CD4-positive, alpha-beta memory T cell (primary cell): Measurements from ENCODE around the gene PRRC2B. TPM values are rescaled to one million over a fixed set of nuclear protein-coding genes. Genes with fewer than 3 reads are reported as not detected.

Source experiments
- CTCF ChIA-PET: fragments of 350-600 bp; sonication (Branson Sonifier 250); formaldehyde crosslinking; loops from one replicate; lab custom pipeline; 2021; ENCODE audit warnings: inconsistent platforms; ENCODE audit not compliant: partially characterized antibody; lab: Charles Lee
- POLR2A ChIA-PET: fragments of 350-600 bp; sonication (Branson Sonifier 250); formaldehyde crosslinking; loops from one replicate; lab custom pipeline; 2021; ENCODE audit not compliant: partially characterized antibody; lab: Charles Lee
- DNase-seq, 5 donors: peaks; one replicate each; pipeline versions ENCODE4 v3.0.0 to v3.0.0-alpha.2; 2020 to 2022; ENCODE audit warnings: mixed read lengths in 1 of 5
- H3K27ac ChIP-seq: one replicate; pipeline ENCODE4 v1.7.0; 2013; ENCODE audit warnings: low read depth, low read length
- H3K27me3 ChIP-seq: 2 replicates; pipeline ENCODE4 v1.7.0; 2013; ENCODE audit warnings: mild to moderate bottlenecking, low read length, moderate library complexity; ENCODE audit not compliant: insufficient read depth
- H3K36me3 ChIP-seq: 2 replicates; pipeline ENCODE4 v1.7.0; 2013; ENCODE audit warnings: mild to moderate bottlenecking, low read length, moderate library complexity; ENCODE audit not compliant: insufficient read depth
- H3K4me1 ChIP-seq: 2 replicates; pipeline ENCODE4 v1.7.0; 2013; ENCODE audit warnings: mild to moderate bottlenecking, low read length, moderate library complexity; ENCODE audit not compliant: insufficient read depth
- H3K4me3 ChIP-seq, 2 donors: one replicate each; pipeline ENCODE4 v1.7.0; 2013; ENCODE audit warnings: low read length in 2 of 2, mild to moderate bottlenecking in 1 of 2
- H3K9me3 ChIP-seq, 2 donors: one replicate each; pipeline ENCODE4 v1.7.0; 2013; ENCODE audit warnings: low read length in 2 of 2, control low read depth in 1 of 2; ENCODE audit not compliant: control insufficient read depth in 1 of 2
- H3K27ac Mint-ChIP-seq, 7 donors: one replicate each; pipeline ENCODE4 v1.8.0; 2020 to 2021; ENCODE audit warnings: mixed read lengths in 7 of 7, mild to moderate bottlenecking in 6 of 7, inconsistent platforms in 3 of 7, moderate library complexity in 3 of 7
- H3K27me3 Mint-ChIP-seq, 2 donors: one replicate each; pipeline ENCODE4 v1.8.0; 2020 to 2021; ENCODE audit warnings: mixed read lengths in 2 of 2
- H3K36me3 Mint-ChIP-seq, 2 donors: one replicate each; pipeline ENCODE4 v1.8.0; 2020 to 2021; ENCODE audit warnings: mixed read lengths in 2 of 2, inconsistent platforms in 1 of 2, mild to moderate bottlenecking in 1 of 2
- H3K4me1 Mint-ChIP-seq, 4 donors: one replicate each; pipeline ENCODE4 v1.8.0; 2020 to 2021; ENCODE audit warnings: mixed read lengths in 4 of 4, mild to moderate bottlenecking in 1 of 4
- H3K4me3 Mint-ChIP-seq, 8 donors: one replicate each; pipeline ENCODE4 v1.8.0; 2020 to 2021; ENCODE audit warnings: mixed read lengths in 8 of 8, mild to moderate bottlenecking in 7 of 8, moderate library complexity in 6 of 8, inconsistent platforms in 3 of 8
- H3K9me3 Mint-ChIP-seq, 8 donors: one replicate each; pipeline ENCODE4 v1.8.0; 2020 to 2021; ENCODE audit warnings: mixed read lengths in 8 of 8, mild to moderate bottlenecking in 5 of 8, inconsistent platforms in 3 of 8, moderate library complexity in 1 of 8
- intact Hi-C: fragments of 100-400 bp; cut with micrococcal nuclease; formaldehyde crosslinking; loops from one replicate; pipeline ENCODE4 v1.15.1; 2023
- polyA plus RNA-seq, 2 donors: library from polyadenylated mRNA; unstranded; fragments of 300-500 nt; fragmentation: Illumina TruSeq; gene quantifications; one replicate each; pipeline ENCODE4 v1.2.3, GENCODE V29; 2021
- total RNA-seq, 2 experiments: library from RNA; stranded (reverse); gene quantifications; one replicate each; pipeline ENCODE4 v1.2.3, GENCODE V29; 2021

The PRRC2B gene
- total and polyA plus RNA-seq, 4 experiments from 2014 or later = 2.7 to 343 (median 191) TPM

DNA sequence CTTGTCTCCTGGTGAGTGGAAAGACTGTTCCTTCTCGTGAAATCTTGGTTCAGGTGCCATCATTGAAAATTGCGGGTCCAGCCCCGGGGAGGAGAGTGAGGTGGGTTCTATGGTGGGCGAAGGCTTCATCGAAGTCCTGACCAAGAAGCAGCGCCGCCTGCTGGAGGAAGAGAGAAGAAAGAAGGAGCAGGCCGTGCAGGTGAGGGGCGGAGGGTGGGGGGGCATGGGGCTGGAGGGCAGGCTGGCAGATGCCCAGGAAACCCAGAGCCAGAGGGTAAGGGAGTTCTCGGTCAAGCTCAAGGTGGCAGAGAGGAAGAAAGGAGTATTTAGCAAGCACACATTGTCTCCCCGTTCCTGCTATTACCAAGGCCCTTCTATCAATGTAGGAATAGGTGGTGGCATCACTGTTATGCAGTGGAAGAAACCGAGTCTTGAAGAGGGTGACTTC lies 84.6 kb downstream of the PRRC2B start:
- H3K36me3 ChIP-seq = peaks cover 95% of the 10 kb centered on the region
- ChIA-PET POLR2A (interaction anchor here (1.1 to 1.6 kb wide), 3 partner anchors 21 to 129 kb away, joined by 3 to 5 read pairs (median 3); no protein-coding TSS in a partner anchor), CTCF (interaction anchor here (0.8 to 6.7 kb wide), 13 partner anchors 9 to 131 kb away, joined by 3 to 75 read pairs (median 4); no protein-coding TSS in a partner anchor)
- Mint-ChIP-seq H3K36me3 (peaks cover 58 to 87% of the 10 kb centered on the region in 2 donors), H3K9me3 (peaks cover 0 to 1% (median 0%) of the 10 kb centered on the region in 8 donors), H3K4me3 (peak overlapping the region in 1 of 8 donors; percentile 23), H3K27ac (peak overlapping the region in 4 of 7 donors; percentile 17 to 80 (median 66)), H3K27me3 (no peaks in the 10 kb centered on the region), H3K4me1 (peaks cover 0 to 5% (median under 1%) of the 10 kb centered on the region in 4 donors)
- intact Hi-C loops = loop anchor here (1.0 to 5.0 kb wide), 3 partner anchors 71 to 128 kb away; no protein-coding TSS in a partner anchor
- peak in 4 of 5 donors; percentile 39 to 55 (median 48) for DNase-seq
- H3K4me3 ChIP-seq = no peak overlapping the region
- no peaks in the 10 kb centered on the region for H3K27me3 ChIP-seq
- no peak overlapping the region for H3K27ac ChIP-seq
- no peaks in the 10 kb centered on the region for H3K4me1 ChIP-seq
- no peaks in the 10 kb centered on the region for H3K9me3 ChIP-seq

DNA sequence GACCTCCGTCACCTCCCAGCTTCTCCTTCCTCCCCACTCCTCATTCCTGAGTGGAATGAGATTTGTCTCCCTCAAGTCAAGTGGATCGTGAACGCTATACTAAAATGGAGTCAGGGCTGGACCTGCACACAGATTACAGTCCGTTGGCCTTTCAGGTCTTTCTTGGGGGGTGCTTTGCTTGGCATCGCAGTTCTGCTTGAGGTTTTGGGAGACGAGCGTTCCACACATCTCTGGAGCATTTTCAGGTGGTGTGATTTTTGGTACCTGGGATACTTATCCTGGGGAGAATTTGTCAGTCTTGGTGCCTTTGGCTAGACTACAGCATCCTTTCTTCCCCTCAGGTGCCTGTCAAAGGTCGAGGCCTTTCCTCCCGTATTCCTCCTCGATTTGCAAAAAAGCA lies 85.0 kb downstream of the PRRC2B start:
- peaks cover 53 to 88% of the 10 kb centered on the region in 2 donors for H3K36me3 Mint-ChIP-seq
- peak overlapping the region in 1 of 7 donors; percentile 17 for H3K27ac Mint-ChIP-seq
- no peak overlapping the region for H3K4me3 Mint-ChIP-seq
- Histone ChIP-seq H3K9me3 (no peaks in the 10 kb centered on the region), H3K36me3 (peaks cover 95% of the 10 kb centered on the region), H3K4me1 (no peaks in the 10 kb centered on the region), H3K27ac (no peak overlapping the region), H3K27me3 (no peaks in the 10 kb centered on the region), H3K4me3 (no peak overlapping the region)
- intact Hi-C loops = loop anchor here (1.0 to 5.0 kb wide), 3 partner anchors 72 to 129 kb away; no protein-coding TSS in a partner anchor
- H3K4me1 Mint-ChIP-seq = peaks cover 0 to 5% (median under 1%) of the 10 kb centered on the region in 4 donors
- CTCF ChIA-PET = interaction anchor here (1.2 to 6.7 kb wide), 8 partner anchors 15 to 129 kb away, joined by 3 to 75 read pairs (median 7); no protein-coding TSS in a partner anchor
- POLR2A ChIA-PET = interaction anchor here (1.1 to 1.6 kb wide), 3 partner anchors 21 to 129 kb away, joined by 3 to 5 read pairs (median 3); no protein-coding TSS in a partner anchor
- no peak for DNase-seq
- H3K27me3 Mint-ChIP-seq = no peaks in the 10 kb centered on the region
- H3K9me3 Mint-ChIP-seq = peaks cover 0 to 1% (median 0%) of the 10 kb centered on the region in 8 donors

DNA sequence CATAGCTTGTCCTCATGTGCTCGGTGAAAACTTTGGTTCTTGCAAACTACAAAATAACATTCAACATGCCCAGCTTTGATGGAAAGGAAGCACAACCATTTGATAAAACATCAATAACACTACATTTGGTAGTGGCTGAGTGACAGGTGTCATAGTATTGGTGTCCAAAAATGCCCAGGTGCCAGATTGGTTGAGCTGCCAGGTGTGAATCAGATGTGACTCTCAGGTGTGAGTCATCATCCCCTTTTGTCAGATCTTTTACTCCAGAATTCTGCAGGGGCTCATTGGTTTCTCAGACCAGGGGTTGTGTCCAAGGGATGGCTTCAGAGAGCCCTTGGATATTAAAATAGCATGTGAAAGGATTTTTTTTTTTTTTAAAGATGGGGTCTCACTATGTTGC lies 86.4 kb downstream of the PRRC2B start:
- Mint-ChIP-seq H3K4me3 (no peak overlapping the region), H3K27ac (peak overlapping the region in 4 of 7 donors; percentile 23 to 52 (median 36)), H3K4me1 (peaks cover 0 to 5% (median under 1%) of the 10 kb centered on the region in 4 donors), H3K36me3 (peaks cover 51 to 87% of the 10 kb centered on the region in 2 donors), H3K27me3 (no peaks in the 10 kb centered on the region), H3K9me3 (peaks cover 0 to 1% (median 0%) of the 10 kb centered on the region in 8 donors)
- no peak overlapping the region for H3K27ac ChIP-seq
- POLR2A ChIA-PET = interaction anchor here (0.8 to 1.8 kb wide), 3 partner anchors 20 to 131 kb away, joined by 3 to 6 read pairs (median 5); no protein-coding TSS in a partner anchor
- CTCF ChIA-PET = interaction anchor here (0.8 to 6.7 kb wide), 8 partner anchors 12 to 130 kb away, joined by 3 to 75 read pairs (median 4); no protein-coding TSS in a partner anchor
- H3K4me1 ChIP-seq = no peaks in the 10 kb centered on the region
- peaks cover 96% of the 10 kb centered on the region for H3K36me3 ChIP-seq
- H3K4me3 ChIP-seq = no peak overlapping the region
- no peaks in the 10 kb centered on the region for H3K27me3 ChIP-seq
- no peaks in the 10 kb centered on the region for H3K9me3 ChIP-seq
- no peak for DNase-seq
- intact Hi-C loops = no loop called here

DNA sequence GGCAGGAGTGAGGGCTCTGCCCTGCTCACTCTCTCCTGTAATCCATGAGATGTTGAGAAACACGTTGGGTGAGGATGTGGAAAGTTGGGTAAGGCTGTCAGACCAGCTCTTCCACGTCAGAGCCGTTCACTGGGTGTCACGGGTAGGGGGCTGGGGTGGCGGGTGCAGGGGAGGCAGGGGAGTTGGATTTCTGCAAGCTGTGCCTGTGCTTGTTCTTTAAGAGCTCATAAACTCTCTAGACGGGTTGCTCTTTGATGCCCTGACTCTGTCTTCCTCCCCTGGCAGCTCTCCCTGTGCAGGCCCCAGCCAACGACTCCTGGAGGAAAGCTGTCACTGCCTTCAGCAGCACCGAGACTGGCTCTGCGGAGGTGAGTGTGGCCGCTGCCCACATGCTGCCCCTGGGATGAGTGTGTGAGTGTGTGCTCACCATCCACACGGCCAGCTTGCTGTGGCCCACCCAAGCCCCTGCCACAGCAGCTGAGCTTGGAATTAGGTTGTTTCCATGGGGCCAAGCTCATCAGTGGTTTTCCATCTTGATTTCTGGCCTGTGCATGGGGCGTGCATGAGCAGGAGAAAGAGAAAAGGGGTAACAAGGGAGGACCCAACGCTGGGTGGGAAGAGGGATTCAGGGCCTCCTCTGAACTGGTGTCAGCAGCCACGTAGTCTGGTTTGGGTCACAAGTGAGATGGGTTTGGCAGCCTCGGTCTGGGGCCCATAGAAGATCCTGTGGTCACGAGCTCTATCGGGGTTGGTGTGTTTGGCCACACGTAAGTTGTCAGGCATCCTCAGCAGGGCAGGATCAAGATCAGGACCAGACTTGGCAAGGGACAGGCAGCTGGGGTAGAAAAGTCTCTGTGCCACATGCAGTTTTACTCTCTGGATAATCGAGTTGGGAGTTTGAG lies 87.8 kb downstream of the PRRC2B start:
- H3K4me3 Mint-ChIP-seq = no peak overlapping the region
- H3K9me3 Mint-ChIP-seq = peaks cover 0 to 1% (median 0%) of the 10 kb centered on the region in 8 donors
- ChIA-PET POLR2A (interaction anchor here (1.0 to 1.8 kb wide), 2 partner anchors 19 to 83 kb away, joined by 4 to 6 read pairs; no protein-coding TSS in a partner anchor), CTCF (interaction anchor here (0.7 to 6.7 kb wide), 4 partner anchors 9 to 132 kb away, joined by 3 to 75 read pairs (median 3); no protein-coding TSS in a partner anchor)
- no peaks in the 10 kb centered on the region for H3K4me1 ChIP-seq
- H3K4me3 ChIP-seq = no peak overlapping the region
- no peaks in the 10 kb centered on the region for H3K27me3 ChIP-seq
- H3K27me3 Mint-ChIP-seq = no peaks in the 10 kb centered on the region
- H3K4me1 Mint-ChIP-seq = peaks cover 0 to 5% (median under 1%) of the 10 kb centered on the region in 4 donors
- peak overlapping the region in 3 of 7 donors; percentile 32 to 75 (median 61) for H3K27ac Mint-ChIP-seq
- no peak for DNase-seq
- H3K36me3 ChIP-seq = peaks cover 96% of the 10 kb centered on the region
- H3K9me3 ChIP-seq = no peaks in the 10 kb centered on the region
- peaks cover 50 to 93% of the 10 kb centered on the region in 2 donors for H3K36me3 Mint-ChIP-seq
- intact Hi-C loops = no loop called here
- no peak overlapping the region for H3K27ac ChIP-seq

DNA sequence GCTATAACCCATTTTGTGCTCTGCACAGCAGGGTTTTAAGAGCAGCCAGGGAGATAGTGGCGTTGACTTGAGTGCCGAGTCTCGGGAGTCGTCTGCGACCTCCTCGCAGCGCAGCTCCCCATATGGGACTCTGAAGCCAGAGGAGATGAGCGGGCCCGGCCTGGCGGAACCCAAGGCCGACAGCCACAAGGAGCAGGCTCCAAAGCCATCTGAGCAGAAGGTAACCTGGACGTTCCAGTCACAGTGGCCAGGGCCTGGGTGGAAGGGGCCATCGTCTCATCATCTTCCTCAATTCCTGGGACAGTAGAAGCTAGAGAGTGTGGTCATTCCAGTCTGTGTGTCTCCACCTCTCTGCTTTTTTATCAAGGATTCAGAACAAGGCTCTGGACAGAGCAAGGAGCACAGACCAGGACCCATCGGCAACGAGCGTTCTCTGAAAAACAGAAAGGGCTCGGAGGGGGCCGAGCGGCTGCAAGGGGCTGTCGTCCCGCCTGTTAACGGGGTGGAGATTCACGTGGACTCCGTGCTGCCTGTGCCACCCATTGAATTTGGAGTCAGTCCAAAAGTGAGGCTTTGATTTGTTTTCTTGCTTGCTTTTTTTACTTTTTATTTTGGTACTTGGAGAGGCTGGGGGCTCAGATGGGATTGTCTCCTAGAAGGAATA lies 88.6 kb downstream of the PRRC2B start:
- ChIA-PET CTCF (interaction anchor here (6.7 kb wide), 1 partner anchor 132 kb away, joined by 75 read pairs; no protein-coding TSS in a partner anchor), POLR2A (no interaction called here)
- no peak for DNase-seq
- H3K9me3 ChIP-seq = no peaks in the 10 kb centered on the region
- Mint-ChIP-seq H3K36me3 (peaks cover 56 to 94% of the 10 kb centered on the region in 2 donors), H3K9me3 (peaks cover 0 to 1% (median 0%) of the 10 kb centered on the region in 8 donors), H3K4me1 (peaks cover 0 to 5% (median 1%) of the 10 kb centered on the region in 4 donors), H3K27ac (peak overlapping the region in 3 of 7 donors; percentile 61 to 75 (median 65)), H3K4me3 (no peak overlapping the region), H3K27me3 (no peaks in the 10 kb centered on the region)
- H3K4me1 ChIP-seq = no peaks in the 10 kb centered on the region
- intact Hi-C loops = no loop called here
- no peaks in the 10 kb centered on the region for H3K27me3 ChIP-seq
- H3K27ac ChIP-seq = no peak overlapping the region
- peaks cover 96% of the 10 kb centered on the region for H3K36me3 ChIP-seq
- H3K4me3 ChIP-seq = no peak overlapping the region

DNA sequence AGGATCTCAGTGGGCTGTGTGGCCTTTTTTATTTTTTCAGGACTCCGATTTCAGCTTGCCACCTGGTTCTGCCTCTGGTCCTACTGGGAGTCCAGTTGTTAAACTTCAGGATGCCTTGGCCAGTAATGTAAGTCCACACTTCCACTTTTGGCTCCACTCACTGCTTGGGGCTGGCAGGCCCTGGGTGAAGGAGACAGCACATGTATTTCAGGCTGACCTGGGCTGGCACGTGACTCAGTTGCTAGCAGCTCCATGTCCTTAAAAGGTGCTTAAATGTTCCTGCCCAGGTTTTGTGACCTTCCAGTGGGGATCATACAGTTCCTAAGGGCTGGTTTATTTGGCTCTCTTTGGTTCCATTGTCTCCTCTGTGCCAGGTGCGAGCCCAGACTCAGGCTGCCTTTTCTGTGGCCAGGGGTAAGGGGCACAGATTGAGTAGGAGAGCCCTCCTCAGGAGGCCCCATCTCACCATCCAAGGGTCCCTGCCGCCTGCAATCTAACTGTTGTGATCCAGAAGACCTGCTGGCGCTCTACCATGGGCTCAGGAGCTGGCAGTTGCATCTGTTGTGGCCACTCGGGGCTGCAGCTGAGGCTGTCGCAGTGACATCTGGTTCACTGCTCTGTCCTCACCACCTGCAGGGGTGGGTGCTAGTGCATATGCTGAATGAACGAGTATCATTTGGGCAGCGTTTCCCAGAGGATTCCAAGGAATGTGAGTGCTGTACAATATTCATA lies 89.6 kb downstream of the PRRC2B start:
- H3K9me3 Mint-ChIP-seq = peaks cover 0 to 1% (median 0%) of the 10 kb centered on the region in 8 donors
- peaks cover 62 to 95% of the 10 kb centered on the region in 2 donors for H3K36me3 Mint-ChIP-seq
- H3K9me3 ChIP-seq = no peaks in the 10 kb centered on the region
- no peak overlapping the region for H3K4me3 ChIP-seq
- no peak overlapping the region for H3K4me3 Mint-ChIP-seq
- intact Hi-C loops = no loop called here
- ChIA-PET POLR2A (no interaction called here), CTCF (interaction anchor here (1.2 to 1.3 kb wide), 2 partner anchors 9 to 134 kb away, joined by 3 to 4 read pairs; no protein-coding TSS in a partner anchor)
- no peak for DNase-seq
- H3K4me1 ChIP-seq = no peaks in the 10 kb centered on the region
- no peaks in the 10 kb centered on the region for H3K27me3 ChIP-seq
- H3K27me3 Mint-ChIP-seq = no peaks in the 10 kb centered on the region
- peaks cover 0 to 2% (median under 1%) of the 10 kb centered on the region in 4 donors for H3K4me1 Mint-ChIP-seq
- peaks cover 96% of the 10 kb centered on the region for H3K36me3 ChIP-seq
- peak overlapping the region in 1 of 7 donors; percentile 30 for H3K27ac Mint-ChIP-seq
- H3K27ac ChIP-seq = no peak overlapping the region
